WTC11 (cell line): ENCODE measurements around the gene SFRP2. TPM values are rescaled to one million over a fixed set of nuclear protein-coding genes. Genes with fewer than 3 reads are reported as not detected.

Experiments
- ATAC-seq: fragments of 200-7000 bp; cut with Tn5 transposase; 2 replicates; pipeline ENCODE4 v1.10.0; 2021; ENCODE audit warnings: mild to moderate bottlenecking, moderate library complexity
- CTCF ChIA-PET: fragments of 300-600 bp; sonication (Branson Sonifier 250); formaldehyde crosslinking; loops from one replicate; lab custom pipeline; 2021; ENCODE audit warnings: antibody characterized with exemption; lab: Charles Lee
- POLR2A ChIA-PET: fragments of 350-600 bp; sonication (Branson Sonifier 250); formaldehyde crosslinking; loops from one replicate; lab custom pipeline; 2021; ENCODE audit warnings: antibody characterized with exemption; lab: Charles Lee
- DNase-seq: peaks from one replicate; pipeline ENCODE4 v3.0.0; 2021; ENCODE audit warnings: low spot score
- H3K27ac Mint-ChIP-seq: 2 replicates; pipeline ENCODE4 v1.8.0; 2021; ENCODE audit warnings: mixed read lengths
- H3K27me3 Mint-ChIP-seq: 2 replicates; pipeline ENCODE4 v1.8.0; 2021; ENCODE audit warnings: low read depth, mild to moderate bottlenecking, moderate library complexity, mixed read lengths
- H3K36me3 Mint-ChIP-seq: 2 replicates; pipeline ENCODE4 v1.8.0; 2021; ENCODE audit warnings: mixed read lengths
- H3K4me1 Mint-ChIP-seq: 2 replicates; pipeline ENCODE4 v1.8.0; 2022; ENCODE audit warnings: mixed read lengths
- H3K4me3 Mint-ChIP-seq: 2 replicates; pipeline ENCODE4 v1.8.0; 2021; ENCODE audit warnings: mild to moderate bottlenecking, moderate library complexity, mixed read lengths
- H3K9me3 Mint-ChIP-seq: 2 replicates; pipeline ENCODE4 v1.8.0; 2021; ENCODE audit warnings: mixed read lengths
- ATF2 ChIP-seq: sonication (generic); formaldehyde crosslinking; IDR thresholded peaks from 2 replicates; pipeline ENCODE4 v1.8.1; 2022; ENCODE audit warnings: low read depth, missing genetic modification reagents, borderline replicate concordance
- ERG ChIP-seq: fragments of 250-450 bp; sonication (Bioruptor Pico); IDR thresholded peaks from 2 replicates; pipeline ENCODE4 v1.8.0; 2021; ENCODE audit warnings: mild to moderate bottlenecking
- HMGA2 ChIP-seq: fragments of 250-450 bp; sonication (Bioruptor Pico); IDR thresholded peaks from 2 replicates; pipeline ENCODE4 v1.4.0; 2021; ENCODE audit warnings: mild to moderate bottlenecking, moderate library complexity
- JUN ChIP-seq: sonication (generic); formaldehyde crosslinking; IDR thresholded peaks from 2 replicates; pipeline ENCODE4 v1.8.0; 2023; ENCODE audit warnings: mild to moderate bottlenecking, missing genetic modification reagents
- KAT7 ChIP-seq: sonication (generic); formaldehyde crosslinking; IDR thresholded peaks from 2 replicates; pipeline ENCODE4 v1.8.1; 2023; ENCODE audit warnings: missing genetic modification reagents, mild to moderate bottlenecking, borderline replicate concordance
- MAX ChIP-seq: sonication (generic); formaldehyde crosslinking; IDR thresholded peaks from 2 replicates; pipeline ENCODE4 v1.8.0; 2022; ENCODE audit warnings: mild to moderate bottlenecking, missing genetic modification reagents
- NFYB ChIP-seq: sonication (generic); formaldehyde crosslinking; conservative IDR thresholded peaks from 2 replicates; pipeline ENCODE4 v1.8.0; 2022; ENCODE audit warnings: low read depth, missing genetic modification reagents
- NR1H2 ChIP-seq: sonication (generic); formaldehyde crosslinking; IDR thresholded peaks from 2 replicates; pipeline ENCODE4 v1.9.0; 2021; ENCODE audit warnings: mild to moderate bottlenecking, moderate library complexity, missing genetic modification reagents
- TEAD4 ChIP-seq: sonication (generic); formaldehyde crosslinking; IDR thresholded peaks from 2 replicates; pipeline ENCODE4 v1.8.0; 2022; ENCODE audit warnings: mild to moderate bottlenecking, missing genetic modification reagents
- ZNF121 ChIP-seq: sonication (generic); formaldehyde crosslinking; IDR thresholded peaks from 2 replicates; pipeline ENCODE4 v1.8.0; 2023; ENCODE audit warnings: missing genetic modification reagents
- ZNF138 ChIP-seq: sonication (generic); formaldehyde crosslinking; conservative IDR thresholded peaks from 2 replicates; pipeline ENCODE4 v1.8.1; 2022; ENCODE audit warnings: mild to moderate bottlenecking, moderate library complexity, missing genetic modification reagents
- ZNF317 ChIP-seq: sonication (generic); formaldehyde crosslinking; IDR thresholded peaks from 2 replicates; pipeline ENCODE4 v1.8.1; 2023; ENCODE audit warnings: low read depth, mild to moderate bottlenecking, moderate library complexity, missing genetic modification reagents, borderline replicate concordance
- ZNF396 ChIP-seq: fragments of 250-450 bp; sonication (Bioruptor Pico); IDR thresholded peaks from 2 replicates; pipeline ENCODE4 v1.8.0; 2021; ENCODE audit warnings: mild to moderate bottlenecking, moderate library complexity, borderline replicate concordance
- ZNF532 ChIP-seq: fragments of 250-450 bp; sonication (Bioruptor Pico); IDR thresholded peaks from 2 replicates; pipeline ENCODE4 v1.9.0; 2021; ENCODE audit warnings: mild to moderate bottlenecking, borderline replicate concordance
- ZNF671 ChIP-seq: fragments of 250-450 bp; sonication (Bioruptor Pico); IDR thresholded peaks from 2 replicates; pipeline ENCODE4 v1.8.0; 2021; ENCODE audit warnings: mild to moderate bottlenecking
- ZSCAN18 ChIP-seq: fragments of 250-450 bp; sonication (Bioruptor Pico); IDR thresholded peaks from 2 replicates; pipeline ENCODE4 v2.1.2; 2022; ENCODE audit warnings: mild to moderate bottlenecking, moderate library complexity
- total RNA-seq: library from RNA; stranded (reverse); gene quantifications from 3 replicates; pipeline ENCODE4 v1.2.3, GENCODE V29; 2021

SFRP2 gene
- total RNA-seq, 1 experiment from 2014 or later: 417 TPM

GRCh38 chr4:153798901-153799693 lies 10.2 kb upstream of the SFRP2 start:
- CTCF ChIA-PET: interaction anchor here (1.7 kb wide), 1 partner anchor 250 kb away, joined by 7 read pairs; no protein-coding TSS in a partner anchor
- H3K27ac Mint-ChIP-seq: no peak overlapping the region
- POLR2A ChIA-PET: interaction anchor here (0.6 to 1.1 kb wide), 3 partner anchors 9 to 13 kb away, joined by 3 to 7 read pairs (median 3); no protein-coding TSS in a partner anchor
- peaks cover 20% of the 10 kb centered on the region for H3K4me1 Mint-ChIP-seq
- no peaks in the 10 kb centered on the region for H3K9me3 Mint-ChIP-seq
- TF ChIP-seq ZSCAN18 (CRISPR knock-in tag) (no peak), KAT7 (CRISPR knock-in tag) (no peak), TEAD4 (no peak), ATF2 (CRISPR knock-in tag) (no peak), NR1H2 (CRISPR knock-in tag) (no peak), ZNF138 (CRISPR knock-in tag) (no peak), ERG (no peak), NFYB (CRISPR knock-in tag) (no peak), ZNF671 (CRISPR knock-in tag) (no peak)
- TF ChIP-seq, all 79 proteins: peak for 0
- Mint-ChIP-seq H3K36me3 (no peaks in the 10 kb centered on the region), H3K27me3 (no peaks in the 10 kb centered on the region), H3K4me3 (no peak overlapping the region)
- DNase-seq (no peak), ATAC-seq (no peak; the same call in 1 of the 2 replicates)

GRCh38 chr4:153798420-153798819 lies 9.5 kb upstream of the SFRP2 start:
- H3K9me3 Mint-ChIP-seq: no peaks in the 10 kb centered on the region
- H3K36me3 Mint-ChIP-seq: no peaks in the 10 kb centered on the region
- DNase-seq (no peak), ATAC-seq (no peak)
- no peak overlapping the region for H3K27ac Mint-ChIP-seq
- peaks cover 27% of the 10 kb centered on the region for H3K4me1 Mint-ChIP-seq
- no peak overlapping the region for H3K4me3 Mint-ChIP-seq
- H3K27me3 Mint-ChIP-seq: no peaks in the 10 kb centered on the region; the same call in 1 of the 2 replicates
- ChIA-PET POLR2A (interaction anchor here (0.6 to 1.1 kb wide), 3 partner anchors 9 to 13 kb away, joined by 3 to 7 read pairs (median 3); no protein-coding TSS in a partner anchor), CTCF (interaction anchor here (1.7 kb wide), 1 partner anchor 251 kb away, joined by 7 read pairs; no protein-coding TSS in a partner anchor)
- TF ChIP-seq HMGA2: no peak
- TF ChIP-seq TEAD4: no peak
- TF ChIP-seq JUN (CRISPR knock-in tag): no peak
- no peak for TF ChIP-seq ZNF532 (CRISPR knock-in tag)
- TF ChIP-seq ATF2 (CRISPR knock-in tag): no peak
- TF ChIP-seq ZNF121 (CRISPR knock-in tag): no peak
- TF ChIP-seq ZNF396: no peak
- no peak for TF ChIP-seq ZNF317 (CRISPR knock-in tag)
- no peak for TF ChIP-seq MAX (CRISPR knock-in tag)
- TF ChIP-seq, all 79 proteins: peak for 0
